Nephron (organoid): ENCODE data around the gene CFAP251.
A peak's percentile ranks its signal among the peaks of the same experiment; 100 is the strongest.
"Not testable (repeated sequence)": the region's sequence is repeated elsewhere in the genome, so short reads cannot be mapped to it uniquely, and the experiment has no call there.

Experiments used
- H3K27ac Mint-ChIP-seq, 3 experiments: 2 replicates each; pipeline ENCODE4 v1.8.0; 2020; ENCODE audit warnings: mixed read lengths in 3 of 3, mild to moderate bottlenecking in 2 of 3, moderate library complexity in 1 of 3
- H3K27me3 Mint-ChIP-seq: 2 replicates; pipeline ENCODE4 v1.8.0; 2021; ENCODE audit warnings: low read depth, mild to moderate bottlenecking, moderate library complexity, mixed read lengths
- H3K36me3 Mint-ChIP-seq: 2 replicates; pipeline ENCODE4 v1.8.0; 2020; ENCODE audit warnings: low read depth, mixed read lengths
- H3K4me1 Mint-ChIP-seq: 2 replicates; pipeline ENCODE4 v1.8.0; 2020; ENCODE audit warnings: mixed read lengths
- H3K4me3 Mint-ChIP-seq, 3 experiments: 2 replicates each; pipeline ENCODE4 v1.8.0; 2020; ENCODE audit warnings: mild to moderate bottlenecking in 3 of 3, mixed read lengths in 3 of 3, moderate library complexity in 2 of 3
- H3K9me3 Mint-ChIP-seq: 2 replicates; pipeline ENCODE4 v1.8.0; 2020; ENCODE audit warnings: mixed read lengths
- TF ChIP-seq, protein P1 (sequence below), 3 experiments: fragments of 200-600 bp; sonication (generic); IDR thresholded peaks; one replicate each; pipeline ENCODE4 v1.5.0; 2021; ENCODE audit warnings: antibody characterized with exemption in 3 of 3; ENCODE audit not compliant: unreplicated experiment in 3 of 3

Gene CFAP251, protein sequence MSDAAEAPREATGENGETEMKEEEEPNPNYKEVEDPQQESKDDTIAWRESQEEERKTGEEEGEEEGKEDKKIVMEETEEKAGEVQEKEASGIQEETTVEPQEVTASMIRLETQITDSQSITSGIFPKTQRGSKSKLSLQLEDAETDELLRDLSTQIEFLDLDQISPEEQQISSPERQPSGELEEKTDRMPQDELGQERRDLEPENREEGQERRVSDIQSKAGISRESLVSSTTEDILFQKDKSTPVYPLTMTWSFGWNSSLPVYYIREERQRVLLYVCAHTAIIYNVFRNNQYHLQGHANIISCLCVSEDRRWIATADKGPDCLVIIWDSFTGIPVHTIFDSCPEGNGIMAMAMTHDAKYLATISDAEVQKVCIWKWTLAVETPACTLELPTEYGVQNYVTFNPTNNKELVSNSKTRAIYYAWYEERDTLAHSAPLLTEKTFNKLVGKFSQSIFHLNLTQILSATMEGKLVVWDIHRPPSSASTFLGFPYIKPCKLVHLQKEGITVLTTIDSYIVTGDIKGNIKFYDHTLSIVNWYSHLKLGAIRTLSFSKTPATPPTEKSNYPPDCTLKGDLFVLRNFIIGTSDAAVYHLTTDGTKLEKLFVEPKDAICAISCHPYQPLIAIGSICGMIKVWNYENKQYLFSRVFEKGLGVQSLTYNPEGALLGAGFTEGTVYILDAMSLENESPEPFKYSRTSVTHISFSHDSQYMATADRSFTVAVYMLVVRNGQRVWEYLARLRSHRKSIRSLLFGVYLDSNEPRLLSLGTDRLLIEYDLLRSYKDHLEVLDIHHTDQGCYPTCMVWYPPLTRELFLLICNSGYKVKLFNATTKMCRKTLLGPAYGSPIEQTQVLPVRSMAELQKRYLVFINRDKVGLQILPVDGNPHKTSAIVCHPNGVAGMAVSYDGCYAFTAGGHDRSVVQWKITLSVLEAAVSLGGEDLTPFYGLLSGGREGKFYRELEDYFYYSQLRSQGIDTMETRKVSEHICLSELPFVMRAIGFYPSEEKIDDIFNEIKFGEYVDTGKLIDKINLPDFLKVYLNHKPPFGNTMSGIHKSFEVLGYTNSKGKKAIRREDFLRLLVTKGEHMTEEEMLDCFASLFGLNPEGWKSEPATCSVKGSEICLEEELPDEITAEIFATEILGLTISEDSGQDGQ

DNA sequence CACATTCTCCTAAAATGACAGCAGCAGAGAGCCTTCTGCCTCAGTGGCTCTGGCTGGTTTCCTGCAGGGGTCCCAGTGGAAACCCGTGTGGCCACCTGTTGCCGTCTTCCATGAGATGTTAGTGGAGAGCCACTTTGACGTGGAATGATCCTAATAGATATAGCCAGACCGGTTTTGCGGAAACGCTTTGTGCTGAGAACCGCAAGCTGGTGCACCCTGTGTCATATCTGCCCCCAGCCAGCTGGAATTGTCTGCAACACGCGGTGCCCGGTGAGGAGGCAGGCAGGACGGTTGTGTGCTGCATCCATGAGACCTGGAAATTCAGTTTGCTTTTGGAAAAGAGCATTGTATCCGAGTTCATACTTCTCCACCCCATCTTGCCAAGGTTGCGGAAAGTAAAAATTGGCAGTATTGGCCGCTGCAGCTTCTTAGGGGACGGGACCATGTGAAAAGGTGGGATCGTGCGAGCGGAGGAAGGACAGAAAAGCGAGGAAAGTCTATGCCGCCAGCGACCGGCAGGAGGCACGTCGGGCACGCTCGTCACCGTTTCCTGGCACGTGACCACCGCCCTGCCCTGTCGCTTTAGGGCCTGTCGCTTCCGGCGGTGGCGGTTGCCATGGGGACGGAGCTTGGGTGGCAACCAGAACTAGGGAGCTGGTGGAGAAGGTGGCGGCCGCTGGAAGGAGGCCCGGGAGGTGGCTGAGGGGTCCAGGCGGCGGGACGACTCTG is at the start of gene CFAP251:
Gene CFAP251 (plus strand): TSS at position 643 of the 729 bp plus-strand sequence. CDS start 2,714 bp downstream, outside the sequence.
- peaks cover 28% of the 10 kb centered on the region for H3K36me3 Mint-ChIP-seq
- no peaks in the 10 kb centered on the region for H3K9me3 Mint-ChIP-seq

DNA sequence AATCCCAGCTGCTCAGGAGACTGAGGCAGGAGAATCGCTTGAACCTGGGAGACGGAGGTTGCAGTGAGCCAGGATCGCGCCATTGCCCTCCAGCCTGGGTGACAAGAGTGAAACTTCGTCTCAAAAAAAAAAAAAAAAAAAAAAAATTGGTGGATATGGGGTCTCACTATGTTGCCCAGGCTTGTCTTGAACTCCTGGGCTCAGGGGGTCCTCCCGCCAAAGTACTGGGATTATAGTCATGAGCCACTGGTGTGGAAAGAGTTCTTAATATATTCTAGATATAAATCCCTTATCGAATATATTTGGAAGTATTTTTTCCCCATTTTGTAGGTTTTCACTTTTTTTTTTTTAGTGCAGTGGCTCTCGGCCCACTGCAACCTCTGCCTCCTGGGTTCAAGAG is 49.2 kb upstream of the CFAP251 start:
- not testable (repeated sequence) for H3K27me3 Mint-ChIP-seq, H3K27ac Mint-ChIP-seq, H3K9me3 Mint-ChIP-seq, H3K4me1 Mint-ChIP-seq, H3K4me3 Mint-ChIP-seq, H3K36me3 Mint-ChIP-seq

More for the DNA sequence above, at the start of gene CFAP251:
- TF ChIP-seq, protein P1, sequence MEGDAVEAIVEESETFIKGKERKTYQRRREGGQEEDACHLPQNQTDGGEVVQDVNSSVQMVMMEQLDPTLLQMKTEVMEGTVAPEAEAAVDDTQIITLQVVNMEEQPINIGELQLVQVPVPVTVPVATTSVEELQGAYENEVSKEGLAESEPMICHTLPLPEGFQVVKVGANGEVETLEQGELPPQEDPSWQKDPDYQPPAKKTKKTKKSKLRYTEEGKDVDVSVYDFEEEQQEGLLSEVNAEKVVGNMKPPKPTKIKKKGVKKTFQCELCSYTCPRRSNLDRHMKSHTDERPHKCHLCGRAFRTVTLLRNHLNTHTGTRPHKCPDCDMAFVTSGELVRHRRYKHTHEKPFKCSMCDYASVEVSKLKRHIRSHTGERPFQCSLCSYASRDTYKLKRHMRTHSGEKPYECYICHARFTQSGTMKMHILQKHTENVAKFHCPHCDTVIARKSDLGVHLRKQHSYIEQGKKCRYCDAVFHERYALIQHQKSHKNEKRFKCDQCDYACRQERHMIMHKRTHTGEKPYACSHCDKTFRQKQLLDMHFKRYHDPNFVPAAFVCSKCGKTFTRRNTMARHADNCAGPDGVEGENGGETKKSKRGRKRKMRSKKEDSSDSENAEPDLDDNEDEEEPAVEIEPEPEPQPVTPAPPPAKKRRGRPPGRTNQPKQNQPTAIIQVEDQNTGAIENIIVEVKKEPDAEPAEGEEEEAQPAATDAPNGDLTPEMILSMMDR (IDR thresholded peaks at IDR 0.05; ENCODE audit: unreplicated experiment in 3 of 3), result peak; percentile 39 to 66 (median 53)
- peak within 1 kb of the TSS; percentile 52 to 77 (median 74) for H3K4me3 Mint-ChIP-seq
- no peaks in the 10 kb centered on the region for H3K27me3 Mint-ChIP-seq
- peaks cover 15% of the 10 kb centered on the region for H3K4me1 Mint-ChIP-seq
- peak within 1 kb of the TSS in 2 of 3 experiments; percentile 51 to 52 for H3K27ac Mint-ChIP-seq

DNA sequence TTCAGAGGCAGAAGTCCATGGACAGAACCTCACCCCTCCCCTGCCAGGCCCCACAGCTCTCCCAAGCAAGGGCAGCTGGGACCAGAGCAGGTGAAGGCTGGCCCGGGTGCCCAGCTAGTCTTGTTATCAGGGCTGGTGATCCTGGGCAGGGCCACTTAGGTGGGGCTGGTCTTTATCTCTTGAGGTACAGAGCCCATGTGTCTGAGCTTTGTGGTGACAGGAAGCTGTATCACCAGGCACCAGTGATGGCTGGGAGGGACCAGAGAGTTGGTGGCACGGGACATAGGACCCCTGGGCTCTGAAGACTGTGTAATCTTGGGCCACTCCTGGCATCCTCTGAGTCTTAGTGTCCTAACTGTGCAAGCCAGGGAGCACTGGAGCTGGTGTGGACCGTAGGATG is 46.9 kb upstream of the CFAP251 start:
- Mint-ChIP-seq H3K4me3 (no peak overlapping the region), H3K36me3 (no peaks in the 10 kb centered on the region), H3K27me3 (no peaks in the 10 kb centered on the region), H3K4me1 (peaks cover 8% of the 10 kb centered on the region), H3K27ac (no peak overlapping the region), H3K9me3 (no peaks in the 10 kb centered on the region)
- TF ChIP-seq, protein P1 (IDR thresholded peaks at IDR 0.05; ENCODE audit: unreplicated experiment in 3 of 3), result no peak

DNA sequence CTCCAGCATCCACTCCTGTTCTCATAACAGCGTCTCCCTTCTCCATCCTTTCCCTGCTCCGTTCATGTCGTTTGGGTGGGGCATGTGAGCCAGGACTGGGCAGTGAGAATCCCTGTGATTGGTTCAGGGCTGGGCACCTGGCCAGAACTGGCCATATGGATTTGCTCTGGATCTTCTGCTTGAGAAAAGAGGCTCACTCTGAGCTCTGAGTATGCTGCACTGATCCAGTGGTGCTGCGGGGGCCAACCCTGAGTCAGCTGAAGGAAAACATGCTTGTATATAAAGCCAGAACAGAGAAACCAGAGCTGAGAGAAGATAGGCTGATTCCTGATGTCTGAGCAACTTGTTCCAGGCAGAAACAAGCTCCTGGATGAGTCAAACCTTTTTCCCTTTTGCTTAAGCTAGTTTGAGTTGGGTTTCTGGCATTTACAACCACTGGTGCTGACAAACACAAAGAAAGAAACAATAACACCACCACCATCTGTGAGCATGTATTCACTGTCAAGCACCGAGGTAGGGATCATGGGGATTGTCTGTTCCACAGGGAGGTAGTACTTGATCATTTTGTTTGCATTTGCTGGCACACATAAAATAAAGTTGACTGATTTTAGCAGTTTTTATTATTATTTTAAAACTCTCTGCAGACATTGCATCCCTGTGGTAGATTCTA is 45.7 kb upstream of the CFAP251 start:
- Mint-ChIP-seq H3K4me3 (no peak overlapping the region), H3K9me3 (no peaks in the 10 kb centered on the region), H3K4me1 (peaks cover 8% of the 10 kb centered on the region), H3K27ac (peak overlapping the region; percentile 94 to 98 (median 94)), H3K36me3 (no peaks in the 10 kb centered on the region), H3K27me3 (no peaks in the 10 kb centered on the region)
- TF ChIP-seq, protein P1 (IDR thresholded peaks at IDR 0.05; ENCODE audit: unreplicated experiment in 3 of 3), result no peak

DNA sequence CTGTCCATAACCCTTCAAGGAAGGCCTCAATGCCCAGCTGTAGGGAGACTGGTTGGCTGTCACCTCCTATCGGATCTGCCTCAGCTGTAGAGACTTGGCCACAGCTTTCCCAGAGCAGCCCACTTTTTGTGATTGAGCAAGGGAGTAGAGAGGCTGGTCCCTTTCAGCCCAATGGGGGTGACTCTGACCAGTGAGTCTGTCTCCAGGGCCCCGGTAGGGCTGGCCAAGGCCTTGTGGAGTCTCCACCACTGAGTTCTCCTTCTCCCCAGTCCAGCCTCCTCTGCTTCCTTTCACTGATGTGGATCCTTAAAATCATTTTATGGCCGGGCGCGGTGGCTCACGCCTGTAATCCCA is 45.2 kb upstream of the CFAP251 start:
- Mint-ChIP-seq H3K36me3 (no peaks in the 10 kb centered on the region), H3K27ac (peak overlapping the region; percentile 94 to 98 (median 94)), H3K27me3 (no peaks in the 10 kb centered on the region), H3K4me1 (peaks cover 8% of the 10 kb centered on the region), H3K4me3 (no peak overlapping the region), H3K9me3 (no peaks in the 10 kb centered on the region)
- TF ChIP-seq, protein P1 (IDR thresholded peaks at IDR 0.05; ENCODE audit: unreplicated experiment in 3 of 3), result no peak
